Breast epithelium (tissue), 4 donors: ENCODE measurements around the gene PLVAP. TPM values are rescaled to one million over a fixed set of nuclear protein-coding genes. Genes with fewer than 3 reads are reported as not detected.
A peak's percentile ranks its signal among the peaks of the same experiment; 100 is the strongest.
"Not testable (repeated sequence)": the region's sequence is repeated elsewhere in the genome, so short reads cannot be mapped to it uniquely, and the experiment has no call there.

ENCODE experiments used
- DNase-seq, 2 donors: peaks; one replicate each; pipeline ENCODE4 v3.0.0-alpha.2; 2019; ENCODE audit warnings: low spot score in 2 of 2
- H3K27ac ChIP-seq, 2 donors: fragments of 200-600 bp; sonication (generic) in 1 of 2; one replicate each; pipeline ENCODE4 v1.5.1; 2016 to 2019; ENCODE audit warnings: mild to moderate bottlenecking in 1 of 2
- H3K27me3 ChIP-seq, 2 donors: fragments of 200-600 bp; sonication (generic) in 1 of 2; one replicate each; pipeline versions ENCODE4 v1.5.1 to v1.6.0; 2017 to 2019; ENCODE audit warnings: control low read depth in 1 of 2, mild to moderate bottlenecking in 1 of 2
- H3K36me3 ChIP-seq: fragments of 200-600 bp; one replicate; pipeline ENCODE4 v1.5.1; 2019
- H3K4me1 ChIP-seq, 2 donors: fragments of 200-600 bp; sonication (generic); one replicate each; pipeline ENCODE4 v1.5.1; 2016 to 2019; ENCODE audit warnings: control low read depth in 1 of 2
- H3K4me3 ChIP-seq, 3 donors: fragments of 200-600 bp; sonication (generic); 1 replicate in 2 of 3; 2 replicates in 1 of 3; pipeline ENCODE4 v1.5.1; 2016 to 2019; ENCODE audit warnings: mild to moderate bottlenecking in 3 of 3, moderate library complexity in 2 of 3
- H3K9me3 ChIP-seq, 2 donors: fragments of 200-600 bp; sonication (generic) in 1 of 2; one replicate each; pipeline ENCODE4 v1.5.1; 2016 to 2019; ENCODE audit warnings: control low read depth in 1 of 2
- POLR2A ChIP-seq: fragments of 450-650 bp; IDR thresholded peaks from one replicate; pipeline ENCODE4 v1.6.1; 2016; ENCODE audit warnings: antibody characterized with exemption, mild to moderate bottlenecking, moderate library complexity
- POLR2AphosphoS5 ChIP-seq, 3 donors: sonication (generic); formaldehyde crosslinking; IDR thresholded peaks; one replicate each; pipeline ENCODE4 v1.6.1; 2017; ENCODE audit warnings: antibody characterized with exemption in 3 of 3
- intact Hi-C: fragments of 100-400 bp; cut with DNase I; formaldehyde crosslinking; loops from one replicate; pipeline ENCODE4 v1.15.1; 2023; ENCODE audit warnings: low total_unique reads
- total RNA-seq, 3 donors: library from RNA; depleted of rRNA; stranded (reverse); fragments of >200 nt; gene quantifications; one replicate each; pipeline ENCODE4 v1.1.0, GENCODE V29; 2016
- TF ChIP-seq, protein P1 (sequence below), 3 donors: fragments of 450-650 bp; IDR thresholded peaks; one replicate each; pipeline ENCODE4 v1.5.1; 2016 to 2017; ENCODE audit warnings: antibody characterized with exemption in 3 of 3, mild to moderate bottlenecking in 3 of 3, moderate library complexity in 3 of 3

Gene PLVAP
- total RNA-seq, 3 donors from 2014 or later: 19.9 to 68.8 (median 51.2) TPM

DNA sequence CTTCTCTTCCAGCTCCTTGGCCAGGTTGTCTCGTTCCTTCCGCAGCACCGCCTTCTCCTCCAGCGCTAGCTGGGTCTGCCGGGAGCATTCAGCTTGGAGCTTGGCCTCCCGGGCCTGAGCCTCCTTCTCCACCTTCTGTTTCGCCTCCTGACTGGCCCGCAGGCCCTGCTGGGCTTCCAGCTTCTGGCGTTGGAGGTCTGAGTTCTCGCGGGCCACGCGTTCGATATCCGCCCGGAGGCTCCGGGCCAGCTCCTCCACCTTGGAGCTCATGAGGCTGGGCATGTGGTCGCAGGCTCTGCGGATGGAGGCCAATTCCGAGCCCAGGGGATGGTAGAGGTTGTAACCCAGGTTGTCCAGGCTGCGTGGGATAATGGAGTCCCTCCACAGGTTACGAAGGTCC is 11.8 kb downstream of the PLVAP start:
- TF ChIP-seq, protein P1, sequence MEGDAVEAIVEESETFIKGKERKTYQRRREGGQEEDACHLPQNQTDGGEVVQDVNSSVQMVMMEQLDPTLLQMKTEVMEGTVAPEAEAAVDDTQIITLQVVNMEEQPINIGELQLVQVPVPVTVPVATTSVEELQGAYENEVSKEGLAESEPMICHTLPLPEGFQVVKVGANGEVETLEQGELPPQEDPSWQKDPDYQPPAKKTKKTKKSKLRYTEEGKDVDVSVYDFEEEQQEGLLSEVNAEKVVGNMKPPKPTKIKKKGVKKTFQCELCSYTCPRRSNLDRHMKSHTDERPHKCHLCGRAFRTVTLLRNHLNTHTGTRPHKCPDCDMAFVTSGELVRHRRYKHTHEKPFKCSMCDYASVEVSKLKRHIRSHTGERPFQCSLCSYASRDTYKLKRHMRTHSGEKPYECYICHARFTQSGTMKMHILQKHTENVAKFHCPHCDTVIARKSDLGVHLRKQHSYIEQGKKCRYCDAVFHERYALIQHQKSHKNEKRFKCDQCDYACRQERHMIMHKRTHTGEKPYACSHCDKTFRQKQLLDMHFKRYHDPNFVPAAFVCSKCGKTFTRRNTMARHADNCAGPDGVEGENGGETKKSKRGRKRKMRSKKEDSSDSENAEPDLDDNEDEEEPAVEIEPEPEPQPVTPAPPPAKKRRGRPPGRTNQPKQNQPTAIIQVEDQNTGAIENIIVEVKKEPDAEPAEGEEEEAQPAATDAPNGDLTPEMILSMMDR (IDR thresholded peaks at IDR 0.05): no peak
- TF ChIP-seq POLR2AphosphoS5 (IDR thresholded peaks at IDR 0.05) (no peak), POLR2A (no peak)
- Histone ChIP-seq H3K4me3 (no peak overlapping the region), H3K27me3 (no peaks in the 10 kb centered on the region), H3K36me3 (no peaks in the 10 kb centered on the region), H3K4me1 (no peaks in the 10 kb centered on the region), H3K9me3 (no peaks in the 10 kb centered on the region), H3K27ac (no peak overlapping the region)
- intact Hi-C loops: no loop called here
- DNase-seq: no peak

- DNase-seq, H3K4me1 ChIP-seq, H3K36me3 ChIP-seq, intact Hi-C loops, H3K4me3 ChIP-seq, H3K27ac ChIP-seq, H3K27me3 ChIP-seq, H3K9me3 ChIP-seq: not testable (repeated sequence)
Observed at GRCh38 chr19:17363852-17364605, 13.1 kb downstream of the PLVAP start.

DNA sequence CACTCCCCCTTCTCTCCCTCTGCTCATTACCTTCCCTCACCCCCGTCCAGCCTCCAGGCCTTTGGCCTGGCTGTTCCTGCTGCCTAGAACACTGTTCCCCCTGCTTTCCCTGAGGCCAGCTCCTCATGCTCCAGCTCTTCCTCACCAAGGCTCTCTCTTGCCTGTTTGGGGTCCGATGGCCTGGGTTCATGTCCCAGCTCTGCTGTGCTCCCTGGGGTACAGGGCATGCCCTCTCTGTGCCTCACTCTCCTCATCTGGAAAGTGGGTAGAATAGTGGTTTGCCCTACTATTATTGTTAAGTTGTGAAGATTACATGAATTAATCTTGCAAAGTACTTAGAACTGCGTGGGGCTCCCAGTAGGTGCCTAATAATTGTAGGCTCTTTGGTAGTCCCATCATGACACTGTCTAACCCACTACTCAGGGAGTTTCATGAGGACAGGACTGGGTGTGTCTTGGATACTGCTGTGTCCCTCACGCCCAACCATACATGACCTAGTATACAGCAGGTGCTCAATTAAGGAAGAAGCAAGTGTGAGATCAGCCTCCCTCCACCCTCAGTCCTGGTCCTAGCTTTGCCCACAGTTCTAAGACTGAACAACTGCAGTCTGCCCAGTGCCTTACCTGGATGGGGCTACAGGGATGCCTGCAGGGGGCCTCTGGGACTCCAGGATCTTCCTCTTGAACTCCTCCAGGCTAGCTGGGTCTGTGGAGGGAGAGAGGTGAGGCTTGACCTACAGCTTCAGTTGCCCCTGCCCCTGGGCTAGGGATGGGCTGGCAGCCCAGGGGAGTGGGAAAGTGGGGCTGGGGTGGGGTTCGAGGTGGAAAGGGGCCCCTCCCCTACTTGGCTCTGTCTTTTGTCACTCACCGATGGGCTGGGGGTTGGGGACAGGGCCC is 17.0 kb downstream of the PLVAP start:
- H3K27ac ChIP-seq: no peak overlapping the region
- no peaks in the 10 kb centered on the region for H3K36me3 ChIP-seq
- intact Hi-C loops: no loop called here
- H3K9me3 ChIP-seq: no peaks in the 10 kb centered on the region
- H3K4me1 ChIP-seq: no peaks in the 10 kb centered on the region
- DNase-seq: no peak
- no peak overlapping the region for H3K4me3 ChIP-seq
- H3K27me3 ChIP-seq: no peaks in the 10 kb centered on the region
- no peak for TF ChIP-seq POLR2A
- TF ChIP-seq, protein P1 (IDR thresholded peaks at IDR 0.05): no peak
- no peak for TF ChIP-seq POLR2AphosphoS5 (IDR thresholded peaks at IDR 0.05)

GRCh38 chr19:17358395-17358794 is 18.7 kb downstream of the PLVAP start:
- no peak for DNase-seq
- TF ChIP-seq, protein P1 (IDR thresholded peaks at IDR 0.05): no peak
- no peak for TF ChIP-seq POLR2A
- no peak for TF ChIP-seq POLR2AphosphoS5 (IDR thresholded peaks at IDR 0.05)
- H3K36me3 ChIP-seq: no peaks in the 10 kb centered on the region
- no peaks in the 10 kb centered on the region for H3K9me3 ChIP-seq
- H3K4me3 ChIP-seq: no peak overlapping the region
- no peaks in the 10 kb centered on the region for H3K4me1 ChIP-seq
- intact Hi-C loops: no loop called here
- H3K27ac ChIP-seq: peak overlapping the region in 1 of 2 donors; percentile 8
- no peaks in the 10 kb centered on the region for H3K27me3 ChIP-seq

GRCh38 chr19:17357724-17358123 is 19.4 kb downstream of the PLVAP start:
- Histone ChIP-seq H3K27ac (peak overlapping the region in 1 of 2 donors; percentile 8), H3K4me1 (no peaks in the 10 kb centered on the region), H3K4me3 (no peak overlapping the region), H3K27me3 (no peaks in the 10 kb centered on the region), H3K36me3 (no peaks in the 10 kb centered on the region), H3K9me3 (no peaks in the 10 kb centered on the region)
- intact Hi-C loops: no loop called here
- TF ChIP-seq POLR2AphosphoS5 (IDR thresholded peaks at IDR 0.05) (no peak), POLR2A (no peak)
- TF ChIP-seq, protein P1 (IDR thresholded peaks at IDR 0.05): no peak
- no peak for DNase-seq
